ENCODE data around the gene UTP25.

UTP25 gene

DNA sequence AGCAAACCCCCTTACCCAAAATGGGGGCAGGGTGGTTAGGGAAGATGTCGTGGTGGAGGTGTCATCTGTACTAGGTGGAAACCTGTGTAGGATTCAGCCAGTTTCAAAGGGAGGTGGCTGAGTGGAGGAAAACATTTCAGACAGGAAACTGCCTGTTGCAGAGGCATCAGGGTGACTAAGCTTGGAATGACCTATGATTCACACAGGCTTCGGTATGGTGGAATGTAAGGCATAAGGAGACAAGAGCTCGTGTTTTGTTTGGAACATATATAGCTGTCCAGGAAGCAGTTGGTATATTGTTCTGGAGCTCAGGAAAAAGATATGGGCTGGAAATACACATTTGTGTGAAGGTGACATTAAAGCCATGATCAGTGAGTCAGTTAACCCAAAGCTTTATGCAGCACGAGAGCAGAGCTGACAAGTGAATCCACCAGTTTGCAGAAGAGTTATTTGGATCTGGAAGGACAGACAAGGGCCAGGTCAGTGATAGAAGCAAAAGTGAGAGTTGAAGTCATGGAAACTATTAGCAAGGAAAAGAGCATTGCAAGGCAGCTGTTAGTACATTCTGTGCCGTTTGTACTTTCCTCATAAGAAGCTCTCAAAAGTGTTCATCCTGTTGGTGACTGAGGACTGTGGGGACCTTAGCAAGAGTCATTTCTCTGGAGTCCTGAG, 12.2 kb downstream of the UTP25 start:
- peak; percentile 95 for DNase-seq (ENCODE audit: low spot score)

DNA sequence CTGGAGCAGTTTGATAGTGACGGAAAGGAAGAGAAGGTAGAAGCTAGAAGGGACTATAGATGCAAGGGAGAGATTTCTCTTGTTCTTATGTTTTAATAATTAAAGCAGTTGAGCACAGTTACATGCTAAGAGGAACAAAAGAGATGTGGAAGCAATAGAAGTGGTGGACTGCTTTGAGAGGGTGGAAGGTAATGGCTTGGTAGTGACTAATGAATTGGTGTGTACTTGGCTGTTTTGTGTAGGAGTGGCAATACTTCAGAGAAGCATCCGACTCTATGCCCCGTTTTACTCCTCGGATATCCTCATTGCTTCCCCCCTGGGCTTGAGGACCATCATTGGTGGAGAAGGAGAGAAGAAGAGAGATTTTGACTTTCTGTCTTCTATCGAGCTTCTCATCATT, 12.8 kb downstream of the UTP25 start:
- no peak for DNase-seq (ENCODE audit: low spot score)

DNA sequence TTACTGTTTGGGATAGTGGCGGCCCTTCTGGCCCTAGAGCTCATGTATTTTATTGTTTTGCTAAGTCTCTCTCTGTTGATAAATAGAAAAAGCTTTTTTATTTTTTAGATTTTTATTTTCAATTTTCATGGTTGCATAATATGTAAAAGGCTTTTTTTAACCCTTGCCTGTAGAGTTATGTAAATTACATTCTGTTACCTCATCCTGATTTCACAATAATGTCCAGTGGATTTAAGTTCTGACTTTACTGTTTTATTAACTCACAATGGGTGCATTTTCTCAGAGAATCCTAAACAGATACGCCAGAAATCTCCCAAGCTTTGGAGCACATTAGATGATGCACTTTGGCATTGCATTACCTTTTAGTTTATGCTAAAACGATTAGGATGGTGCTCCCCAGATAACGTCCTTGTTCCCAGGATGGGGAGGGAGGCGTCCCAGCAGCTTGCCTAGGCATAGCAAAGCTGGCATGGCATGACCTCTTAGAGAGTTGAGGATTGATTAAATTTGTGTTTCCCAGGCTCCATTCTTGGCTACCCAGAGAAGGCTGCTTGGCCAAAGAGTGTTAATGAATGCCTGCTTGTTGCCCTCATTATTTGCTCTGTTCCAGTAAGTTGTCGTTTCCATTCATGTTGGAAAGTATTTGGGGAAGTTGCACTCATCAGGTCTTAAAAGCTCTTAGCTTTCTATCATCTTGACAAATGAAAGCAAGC, 17.1 kb downstream of the UTP25 start:
- DNase-seq (ENCODE audit: low spot score): no peak

DNA sequence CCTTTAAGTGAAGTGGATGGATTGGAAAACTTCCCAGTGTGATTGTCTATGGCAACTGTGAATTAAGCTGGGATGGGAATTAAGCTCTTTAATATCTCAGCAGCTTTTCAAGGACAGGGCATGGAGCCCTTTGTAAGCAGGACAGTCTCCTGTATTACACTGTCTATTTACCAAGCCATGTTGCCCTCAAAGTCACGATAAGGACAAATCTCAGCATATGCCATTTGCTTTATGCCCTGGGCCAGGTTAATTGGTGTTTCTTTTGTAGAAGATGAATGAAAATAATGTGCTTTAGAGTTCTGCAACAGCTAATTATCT, 17.6 kb downstream of the UTP25 start:
- no peak for DNase-seq (ENCODE audit: low spot score)

DNA sequence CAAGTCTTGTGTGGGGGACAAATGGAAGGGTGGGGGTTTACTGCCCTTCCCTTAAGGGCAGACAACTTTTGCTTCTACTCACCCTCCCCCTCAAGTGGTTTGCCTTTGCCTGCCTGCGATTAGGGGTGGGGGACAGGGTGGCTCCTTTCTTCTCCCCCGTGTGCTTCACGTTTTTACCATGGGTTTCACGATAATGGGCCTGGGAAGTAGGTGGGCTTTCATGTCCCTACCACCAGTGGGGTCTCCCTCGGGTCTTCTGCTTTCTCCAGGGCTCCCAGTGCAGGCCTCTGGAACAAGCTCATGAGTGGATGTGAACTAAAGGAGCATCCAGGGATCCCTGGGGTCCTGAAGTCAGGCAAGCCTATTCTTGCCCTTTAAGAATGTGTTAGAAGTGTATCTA, 21.6 kb downstream of the UTP25 start:
- no peak for DNase-seq (ENCODE audit: low spot score)

DNA sequence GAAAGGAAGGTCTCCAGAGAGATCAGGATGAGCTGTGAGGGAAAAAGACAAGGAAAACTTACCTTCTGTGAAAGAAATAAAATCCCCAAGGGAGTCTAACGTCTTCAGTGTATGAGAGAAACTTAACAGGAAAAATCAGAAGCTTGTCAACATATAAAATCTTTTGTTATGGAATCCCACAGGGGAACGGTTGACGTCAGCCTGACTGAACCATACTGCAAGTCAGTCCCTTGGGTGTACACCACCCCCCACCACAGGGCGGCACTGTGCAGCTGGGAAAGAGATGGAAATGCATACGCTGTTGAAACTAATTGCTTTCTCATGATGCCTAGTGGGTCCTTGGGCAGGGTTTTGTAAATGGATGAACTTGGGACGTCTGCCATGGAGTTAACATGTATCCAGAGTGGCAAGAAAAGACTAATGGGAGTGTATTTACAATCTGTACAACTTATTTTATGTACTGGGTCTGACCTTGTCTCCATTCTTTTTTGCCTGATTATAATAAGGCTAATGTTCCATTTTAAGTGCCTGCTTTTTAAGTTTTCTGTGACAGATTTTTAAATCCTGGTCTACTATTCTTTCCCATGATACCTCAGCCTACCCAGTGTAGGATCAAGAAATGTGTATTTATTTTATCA, 22.7 kb downstream of the UTP25 start:
- DNase-seq (ENCODE audit: low spot score): peak; percentile 57

DNA sequence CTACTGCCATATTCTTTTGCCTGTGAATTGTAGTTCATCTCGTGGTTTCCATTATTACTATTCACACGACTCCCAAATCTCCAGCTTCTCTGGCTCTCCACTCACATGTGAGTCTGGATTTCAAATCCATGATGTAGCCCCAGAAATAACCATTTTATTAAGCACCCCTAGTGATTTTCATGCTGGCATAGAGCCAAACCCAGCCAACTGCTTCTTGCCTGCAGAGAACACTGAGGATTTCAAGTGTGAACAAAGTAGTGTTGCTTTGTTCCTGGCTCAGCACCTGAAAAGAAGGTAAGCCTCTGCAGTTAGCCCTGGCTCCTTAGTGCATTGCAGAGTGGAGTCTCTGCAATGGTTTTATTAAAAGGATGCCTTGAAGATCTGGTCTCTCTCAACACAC, 25.9 kb downstream of the UTP25 start:
- no peak for DNase-seq (ENCODE audit: low spot score)

DNA sequence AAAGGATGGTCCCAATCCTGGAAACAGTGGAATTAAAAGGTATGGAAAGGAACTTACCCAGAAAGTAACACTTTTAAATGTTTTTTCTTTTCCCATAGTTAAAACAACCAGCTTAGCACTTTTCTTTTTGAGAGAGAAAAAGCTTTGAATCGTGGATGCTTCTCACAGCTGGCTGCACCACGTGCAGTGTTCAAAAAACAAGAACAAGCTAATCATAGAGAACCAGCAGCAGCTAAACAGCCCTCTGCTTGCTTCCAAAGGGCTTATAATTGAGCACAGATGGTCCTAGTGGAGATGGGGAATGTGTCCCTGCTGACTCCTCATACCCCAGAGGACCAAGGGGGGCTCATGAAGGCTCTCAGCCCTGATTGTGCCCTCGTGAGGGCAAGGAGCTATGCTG, 26.4 kb downstream of the UTP25 start:
- DNase-seq (ENCODE audit: low spot score): no peak

DNA sequence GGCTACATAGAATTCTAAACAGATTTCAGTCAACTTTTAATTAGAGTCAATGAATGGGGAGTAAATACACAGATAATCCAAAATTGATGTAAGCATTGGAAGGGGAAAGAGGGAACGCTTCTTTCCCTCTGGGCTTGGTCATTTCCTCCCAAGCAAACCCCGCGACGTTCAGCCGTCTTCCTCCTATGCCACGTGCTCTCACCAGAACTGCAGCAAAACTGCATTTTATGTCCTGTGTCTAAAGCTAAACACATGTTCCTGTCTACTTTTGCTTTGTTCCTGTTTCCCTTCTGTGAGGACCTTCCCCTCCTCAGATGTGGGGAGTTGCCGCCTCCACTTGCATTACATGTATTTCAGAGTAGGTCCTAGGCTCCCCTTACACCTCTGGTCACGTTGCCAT, 27.2 kb downstream of the UTP25 start:
- DNase-seq (ENCODE audit: low spot score): no peak

DNA sequence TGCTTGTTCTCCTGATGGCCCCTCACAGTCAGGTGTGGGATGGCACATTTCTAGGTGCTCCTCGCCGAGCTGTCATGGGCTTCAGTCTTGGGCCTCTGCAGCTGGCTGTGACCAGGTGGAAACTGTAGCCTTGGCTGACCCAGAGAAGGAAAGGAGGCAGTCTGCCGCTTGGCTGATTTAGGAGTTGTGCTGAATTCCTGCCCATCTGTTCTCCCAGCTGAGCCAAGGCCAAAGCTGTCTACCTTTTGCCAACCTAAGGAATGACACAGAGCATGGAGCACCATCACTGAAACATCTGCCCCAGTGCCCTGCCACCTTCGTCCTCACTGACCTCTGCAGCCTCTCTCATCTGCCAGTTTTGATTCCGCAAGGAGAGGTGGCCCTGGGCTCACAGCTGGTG, 27.9 kb downstream of the UTP25 start:
- no peak for DNase-seq (ENCODE audit: low spot score)

DNA sequence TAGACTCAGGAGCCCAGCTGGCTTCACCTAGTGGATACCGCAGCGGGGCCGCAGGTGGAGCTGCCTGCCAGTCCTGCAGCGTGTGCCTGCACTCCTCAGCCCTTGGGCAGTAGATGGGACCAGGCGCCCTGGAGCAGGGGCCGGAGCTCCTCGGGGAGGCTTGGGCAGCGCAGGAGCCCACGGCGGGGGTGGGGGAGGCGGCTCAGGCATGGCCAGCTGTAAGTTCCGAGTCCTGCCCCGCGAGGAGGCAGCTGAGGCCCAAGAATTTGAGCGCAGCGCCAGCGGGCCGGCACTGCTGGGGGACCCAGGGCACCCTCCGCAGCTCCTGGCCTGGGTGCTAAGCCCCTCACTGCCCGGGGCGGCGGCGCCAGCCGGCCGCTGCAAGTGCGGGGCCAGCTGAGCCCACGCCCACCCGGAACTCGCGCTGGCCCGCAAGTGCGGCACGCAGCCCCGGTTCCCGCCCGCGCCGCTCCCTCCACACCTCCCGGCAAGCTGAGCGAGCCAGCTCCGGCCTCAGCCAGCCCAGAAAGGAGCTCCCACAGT, 30.9 kb downstream of the UTP25 start:
- no peak for DNase-seq (ENCODE audit: low spot score)

DNA sequence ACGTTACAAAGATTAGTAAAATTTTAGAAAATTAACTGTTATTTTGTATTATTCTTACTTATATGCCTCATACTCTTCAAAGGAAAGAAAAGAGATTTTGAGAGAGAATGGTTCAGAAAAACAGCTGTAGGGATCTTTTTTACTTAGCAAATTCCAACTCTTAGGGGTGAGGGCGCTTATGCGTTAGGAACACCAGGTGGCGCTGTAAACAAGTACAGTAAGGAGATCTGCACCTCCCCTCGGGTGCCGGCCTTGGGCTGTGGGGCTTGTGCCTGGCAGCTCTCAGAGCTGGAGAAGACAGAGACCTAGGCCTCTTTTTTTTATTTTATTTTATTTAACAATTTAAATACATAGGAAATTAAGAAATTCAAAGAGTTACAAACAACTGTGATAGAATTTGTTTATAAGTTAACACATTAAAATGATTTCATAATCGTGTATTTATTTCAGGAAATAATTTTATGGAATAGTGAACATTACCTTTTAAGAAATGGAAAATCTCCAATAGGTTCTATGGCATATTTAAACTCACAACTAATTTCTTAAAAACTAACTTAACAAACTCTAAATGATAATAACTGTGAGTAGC, 32.6 kb downstream of the UTP25 start:
- DNase-seq (ENCODE audit: low spot score): peak; percentile 87

DNA sequence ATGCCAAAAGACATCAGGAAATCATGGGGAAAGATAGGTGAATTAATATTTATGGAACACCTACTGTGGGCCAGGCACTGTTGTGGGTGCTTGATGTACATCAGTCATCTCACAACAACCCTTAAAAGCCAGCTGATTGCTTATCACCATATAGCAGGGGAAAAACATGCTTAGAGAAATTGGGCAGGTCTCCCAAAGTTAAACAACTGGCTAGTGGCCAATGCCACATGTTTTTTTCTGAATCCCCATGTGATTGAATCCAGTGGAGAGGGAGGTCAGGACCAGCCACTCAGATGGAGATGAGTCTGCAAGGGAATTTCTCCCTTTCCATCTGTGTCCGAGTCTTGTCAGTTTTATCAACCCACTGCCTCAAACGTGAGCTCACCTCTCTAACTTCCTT, 33.5 kb downstream of the UTP25 start:
- DNase-seq (ENCODE audit: low spot score): no peak

DNA sequence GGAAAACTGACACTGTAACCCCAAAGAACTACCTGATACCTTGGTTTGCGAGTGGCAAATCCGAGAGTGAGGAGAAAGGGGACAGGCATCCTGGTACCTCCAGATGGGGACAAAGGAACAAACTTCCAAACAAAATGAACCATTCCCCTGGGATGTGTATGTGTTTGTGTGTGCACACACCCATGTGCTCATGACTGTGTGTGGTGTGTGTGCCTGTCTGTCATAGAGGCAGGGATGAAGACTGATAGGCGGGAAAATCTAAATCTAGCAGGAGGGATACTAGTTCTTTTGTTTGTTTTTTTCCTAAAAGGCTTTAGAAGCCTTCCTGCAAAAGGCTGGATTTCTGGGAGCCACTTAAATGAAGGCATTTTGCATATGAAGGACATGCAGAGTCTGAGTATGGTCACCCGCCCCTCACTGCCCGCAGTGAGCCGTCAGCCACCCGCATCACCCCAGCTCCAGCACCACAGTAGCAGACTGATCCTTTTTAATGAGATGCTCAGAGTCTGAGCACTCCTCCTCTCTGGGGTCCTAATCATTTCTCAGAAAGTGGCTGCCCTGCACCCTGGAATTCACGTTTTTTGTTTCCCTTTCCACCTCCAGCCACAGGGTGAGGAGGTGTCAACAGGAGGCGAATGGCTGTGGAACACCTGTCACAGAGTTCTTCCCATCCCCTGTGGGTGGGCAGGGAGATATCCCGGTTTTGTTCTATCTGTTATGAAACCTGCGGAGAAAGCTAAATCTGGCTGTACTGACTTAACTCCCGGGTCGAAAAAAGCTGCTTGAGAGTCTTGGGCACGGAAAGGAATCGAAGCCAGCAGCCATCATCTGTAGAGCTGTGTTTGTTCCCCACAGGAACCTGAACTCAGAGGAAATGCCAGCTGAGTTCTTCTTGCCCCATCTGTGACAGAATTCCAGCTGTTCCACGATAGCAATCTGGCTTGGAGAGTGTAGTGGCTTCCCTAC, 34.9 kb downstream of the UTP25 start:
- no peak for DNase-seq (ENCODE audit: low spot score)

DNA sequence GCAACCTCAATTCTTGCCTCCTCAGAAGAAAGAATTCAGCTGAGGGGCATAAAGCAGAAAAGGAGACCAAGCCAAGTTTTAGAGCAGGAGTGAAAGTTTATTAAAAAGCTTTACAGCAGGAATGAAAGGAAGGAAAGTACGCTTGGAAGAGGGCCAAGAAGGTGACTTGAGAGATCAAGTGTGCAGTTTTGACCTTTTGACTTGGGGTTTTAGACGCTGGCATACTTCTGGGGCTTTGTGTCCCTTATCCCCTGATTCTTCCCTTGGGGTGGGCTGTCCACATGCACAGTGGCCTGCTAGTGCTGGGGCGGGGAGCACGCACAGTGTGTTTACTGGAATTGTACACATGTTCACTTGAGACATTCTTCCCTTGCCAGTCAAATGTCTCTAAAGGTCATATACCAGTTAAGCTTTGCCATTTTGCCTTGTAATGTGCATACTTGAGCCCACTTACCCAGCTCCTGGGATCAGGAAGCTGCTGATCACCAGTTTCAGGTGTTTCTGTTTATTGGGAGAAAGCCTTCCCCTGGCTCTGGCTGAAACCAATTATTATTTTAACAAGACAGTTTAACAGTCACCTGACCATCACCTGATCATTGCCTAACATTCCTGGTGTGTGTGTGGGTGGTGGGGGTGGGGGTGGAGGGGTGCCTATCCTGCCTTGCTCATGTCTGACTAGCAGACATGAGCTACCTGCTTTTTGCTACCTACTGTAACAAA, 36.2 kb downstream of the UTP25 start:
- peak; percentile 77 for DNase-seq (ENCODE audit: low spot score)

DNA sequence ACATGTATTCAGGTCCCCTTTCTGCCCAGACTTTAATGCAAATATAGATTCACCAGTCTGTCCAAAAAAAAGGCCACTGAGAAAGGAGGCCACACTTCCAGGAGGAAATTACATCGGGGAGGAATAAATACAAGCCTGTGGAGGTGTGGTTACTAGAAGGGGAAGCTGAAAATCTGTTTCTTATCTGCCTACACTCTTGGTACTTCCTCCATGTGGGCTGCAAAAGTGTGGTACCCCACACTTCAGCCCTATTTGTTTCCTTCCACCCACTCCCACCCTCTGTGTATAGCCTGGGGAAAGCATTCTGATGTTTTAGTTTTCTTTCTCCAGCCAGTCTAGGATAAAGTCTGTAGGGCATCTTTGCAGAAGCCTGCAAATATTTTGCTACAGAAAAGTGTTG, 38.4 kb downstream of the UTP25 start:
- no peak for DNase-seq (ENCODE audit: low spot score)

DNA sequence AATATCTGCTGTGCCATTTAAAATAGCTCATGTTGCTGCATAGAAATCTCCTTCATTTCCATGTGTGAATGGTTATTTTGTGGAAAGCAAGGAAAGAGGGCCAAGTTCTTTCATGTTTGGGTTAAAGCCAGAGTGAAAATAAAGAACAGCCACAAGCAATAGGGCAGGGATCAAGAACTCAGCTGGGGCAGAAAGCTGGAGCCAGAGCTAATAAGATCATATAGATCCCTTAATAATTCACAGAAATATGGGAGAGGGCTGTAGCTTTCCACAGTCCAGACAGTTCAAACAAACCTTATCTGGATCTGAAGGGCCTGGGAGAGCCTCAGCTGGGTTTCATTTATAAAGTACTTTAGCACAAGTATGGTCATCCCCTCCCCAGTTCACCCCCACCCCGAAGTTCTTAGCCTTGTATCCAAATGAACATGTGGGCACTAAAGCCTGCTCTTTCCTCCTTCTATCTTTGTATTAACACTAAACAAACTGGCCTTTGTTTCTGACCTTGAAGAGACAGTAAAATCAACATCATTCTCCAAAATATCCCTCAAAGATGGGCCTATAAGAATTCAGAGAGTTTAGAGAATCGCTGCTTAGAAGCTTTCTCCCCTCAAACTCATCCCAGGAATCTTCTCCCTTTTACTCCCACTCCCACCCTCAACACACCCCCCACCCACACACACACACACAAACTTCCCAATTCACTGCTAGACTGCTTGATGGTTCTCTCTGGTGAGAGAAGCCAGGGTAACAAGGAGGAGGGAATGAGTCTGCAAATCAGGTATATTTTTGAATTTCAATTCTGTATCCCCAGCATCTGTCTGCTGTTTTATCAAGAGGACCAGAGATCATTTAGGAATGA, 41.7 kb downstream of the UTP25 start:
- DNase-seq (ENCODE audit: low spot score): no peak

DNA sequence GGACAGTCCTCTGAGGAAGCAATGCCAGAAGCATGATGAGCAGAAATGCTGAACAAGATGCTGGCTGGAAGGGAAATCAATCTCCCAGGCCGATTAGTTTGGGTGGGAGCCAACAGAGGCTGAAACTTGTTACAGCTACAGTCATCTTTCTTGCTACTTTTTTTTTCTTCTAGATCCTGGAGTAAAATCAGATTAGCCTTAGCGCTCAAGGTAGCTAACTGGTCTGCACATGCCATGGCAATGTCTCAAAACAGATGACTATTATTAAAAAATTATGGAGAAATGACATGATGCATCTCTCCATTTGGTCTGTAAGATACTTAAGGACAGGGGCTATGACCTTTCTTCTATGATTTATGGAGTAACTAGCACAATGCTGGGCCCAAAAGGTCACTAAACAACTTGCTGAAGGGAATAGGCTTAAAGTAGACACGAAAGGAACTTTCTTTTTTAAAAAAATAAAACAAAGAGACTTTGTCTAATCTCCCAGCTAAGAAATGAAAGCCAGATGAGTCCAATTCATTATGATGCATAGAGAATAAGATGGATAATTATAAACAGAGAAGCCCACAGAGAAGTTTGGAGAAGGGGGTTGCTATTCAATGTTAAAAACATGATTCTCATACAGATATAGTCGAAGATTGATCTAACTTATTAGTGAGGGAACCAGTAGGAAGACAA, 42.5 kb downstream of the UTP25 start:
- no peak for DNase-seq (ENCODE audit: low spot score)

DNA sequence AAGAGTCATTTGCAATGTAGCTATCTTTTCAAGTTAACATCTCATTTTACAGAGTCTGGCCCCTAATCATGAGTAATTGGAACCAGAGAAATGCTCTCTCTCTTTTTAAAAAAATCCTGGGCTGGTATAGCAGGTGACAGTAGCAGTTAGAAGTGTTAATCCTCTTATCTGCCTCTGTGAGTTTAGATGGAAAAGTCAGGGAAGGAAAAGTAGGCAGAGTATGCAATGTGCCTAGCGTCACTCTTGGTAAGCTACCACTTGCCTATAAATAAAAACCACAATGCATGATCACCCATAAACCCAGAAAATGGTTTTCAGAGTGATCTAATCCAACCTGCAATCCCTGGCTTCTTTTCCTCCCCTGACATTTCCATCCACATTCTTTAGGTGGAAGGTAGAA, 43.2 kb downstream of the UTP25 start:
- DNase-seq (ENCODE audit: low spot score): no peak

DNA sequence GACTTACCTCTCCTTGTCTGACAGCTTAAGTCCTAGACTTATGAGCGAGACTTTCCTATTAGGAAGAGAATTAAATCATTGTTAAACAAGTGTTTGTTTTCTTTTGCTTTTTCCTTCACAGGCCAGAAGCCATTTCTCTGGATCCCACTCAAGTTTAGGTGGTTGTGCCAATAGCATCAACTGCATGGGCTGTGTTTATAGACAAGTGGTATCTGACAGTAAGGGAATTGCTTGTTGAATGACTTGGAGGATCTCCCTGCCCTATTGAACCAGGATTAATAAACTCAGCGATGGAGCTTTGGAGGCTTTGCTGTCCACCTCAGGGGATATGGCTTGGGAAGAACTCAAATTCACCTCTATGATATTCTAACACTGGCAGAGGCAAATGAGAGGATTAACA, 43.7 kb downstream of the UTP25 start:
- no peak for DNase-seq (ENCODE audit: low spot score)
